ENCODE data around the gene HOXB6.

The HOXB6 gene

DNA sequence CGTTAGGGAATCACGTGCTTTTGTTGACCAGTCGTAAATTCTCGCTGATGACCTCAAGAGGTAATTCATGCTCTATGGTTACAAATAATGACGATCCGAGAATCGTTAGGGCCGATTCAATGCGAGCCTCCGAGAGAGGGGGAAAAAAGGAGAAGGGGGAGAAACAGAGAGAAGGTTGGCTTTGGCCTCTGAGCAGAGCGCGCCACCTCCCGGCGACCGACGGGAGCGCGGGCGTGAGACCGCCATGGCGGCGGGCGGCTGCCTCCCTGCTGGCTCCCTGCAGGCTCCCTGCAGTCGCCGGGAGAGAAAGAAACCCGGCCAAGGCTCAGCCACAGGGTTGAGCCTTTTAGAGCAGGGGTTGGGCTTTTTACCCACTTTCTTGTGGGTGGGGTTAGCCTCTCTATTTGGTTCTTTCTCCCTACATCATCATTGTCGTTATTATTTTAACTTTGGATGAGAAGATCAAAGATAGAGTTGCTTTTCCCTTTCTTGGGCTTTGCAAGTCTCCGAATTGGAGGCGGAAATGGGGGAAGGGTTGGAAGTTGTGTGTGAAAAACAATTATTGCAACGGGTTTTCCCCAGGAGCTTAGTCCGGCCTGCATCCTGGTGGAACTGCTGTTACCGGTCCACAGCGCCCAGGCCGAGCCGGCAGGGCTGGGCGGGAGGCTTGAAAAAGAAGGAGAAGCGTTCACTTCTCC lies 10.8 kb downstream of the HOXB6 start:
- no peaks in the 10 kb centered on the region for H3K9me3 Mint-ChIP-seq
- peak; percentile 76 for DNase-seq
- peak overlapping the region; percentile 31 for H3K27ac Mint-ChIP-seq
- H3K4me1 Mint-ChIP-seq, result peaks cover 43 to 71% of the 10 kb centered on the region in 2 donors
- peak; percentile 60 to 64 for ATAC-seq (replicated peaks)
- peaks cover 5 to 8% of the 10 kb centered on the region in 2 donors for H3K36me3 Mint-ChIP-seq
- peak overlapping the region; percentile 75 to 80 for H3K4me3 Mint-ChIP-seq
- peaks cover 89 to 98% of the 10 kb centered on the region in 2 donors for H3K27me3 Mint-ChIP-seq

DNA sequence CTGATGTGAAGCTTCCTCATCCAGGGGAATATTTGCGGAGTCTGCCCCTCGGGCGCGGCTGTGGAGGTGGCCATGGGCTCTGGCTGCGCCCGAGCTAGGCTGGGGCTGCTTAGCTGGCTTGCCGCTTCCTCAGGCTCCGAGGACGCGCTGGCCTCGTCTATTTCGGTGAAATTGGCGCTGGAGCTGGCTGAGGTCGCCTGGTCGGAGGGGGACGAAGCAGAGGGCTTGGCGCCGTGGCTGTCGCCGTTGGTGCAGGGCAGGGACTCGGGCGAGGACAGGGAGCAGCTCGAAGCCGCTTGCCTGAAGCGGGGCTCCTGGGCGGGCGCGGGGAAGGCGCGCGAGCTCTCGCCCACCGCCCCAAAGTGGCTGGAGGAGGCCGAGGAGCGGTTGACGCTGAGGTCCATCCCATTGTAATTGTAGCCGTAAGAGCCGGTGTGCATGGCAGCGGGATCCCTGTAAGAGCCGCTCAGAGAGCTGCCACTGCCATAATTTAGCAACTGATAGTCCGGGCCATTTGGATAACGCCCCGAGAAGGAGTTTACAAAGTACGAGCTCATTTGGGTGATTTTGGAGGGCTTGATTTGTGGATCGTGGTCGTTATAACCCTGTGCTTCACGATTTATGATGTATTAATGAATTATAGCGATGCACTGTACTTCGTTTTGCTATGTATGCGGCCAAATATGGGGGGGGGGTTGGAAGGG lies 11.5 kb downstream of the HOXB6 start, which contains the start of gene HOXB5:
Gene HOXB5 (minus strand): TSS at position 654 of the 704 bp plus-strand sequence. CDS start 97 bp downstream, at position 557.
- no peaks in the 10 kb centered on the region for H3K9me3 Mint-ChIP-seq
- H3K4me3 Mint-ChIP-seq, result peak within 1 kb of the TSS; percentile 75 to 80
- no peak for DNase-seq
- ATAC-seq (replicated peaks), result peak; percentile 27 to 38
- peaks cover 5 to 8% of the 10 kb centered on the region in 2 donors for H3K36me3 Mint-ChIP-seq
- H3K4me1 Mint-ChIP-seq, result peaks cover 41 to 64% of the 10 kb centered on the region in 2 donors
- H3K27ac Mint-ChIP-seq, result peak within 1 kb of the TSS; percentile 83
- H3K27me3 Mint-ChIP-seq, result peaks cover 88 to 98% of the 10 kb centered on the region in 2 donors

DNA sequence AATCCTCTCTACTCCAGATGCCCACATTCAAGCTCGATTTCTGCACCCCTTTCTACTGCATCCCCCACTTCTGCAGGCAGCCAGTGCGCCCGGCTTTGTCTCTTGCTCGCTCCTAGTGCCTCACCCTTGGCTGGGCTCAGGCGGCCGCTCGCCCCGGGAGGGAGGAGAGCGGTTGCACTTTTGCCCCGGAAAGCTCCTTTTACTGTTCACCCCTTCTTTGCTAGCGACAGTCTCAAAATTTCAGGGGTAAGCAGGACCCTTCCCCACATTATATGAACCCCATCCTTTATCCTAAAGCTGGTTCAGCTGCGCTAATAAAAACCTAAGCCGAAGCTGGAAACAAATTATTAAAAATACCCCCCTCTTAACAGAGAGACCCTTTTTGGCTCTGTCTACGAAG lies 12.2 kb downstream of the HOXB6 start:
- DNase-seq, result no peak
- peak; percentile 37 to 40 for ATAC-seq (replicated peaks)
- Mint-ChIP-seq H3K4me3 (peak overlapping the region; percentile 75 to 80), H3K9me3 (no peaks in the 10 kb centered on the region), H3K4me1 (peaks cover 36 to 57% of the 10 kb centered on the region in 2 donors), H3K27me3 (peaks cover 88 to 97% of the 10 kb centered on the region in 2 donors), H3K27ac (peak overlapping the region; percentile 75), H3K36me3 (peaks cover 5 to 8% of the 10 kb centered on the region in 2 donors)

DNA sequence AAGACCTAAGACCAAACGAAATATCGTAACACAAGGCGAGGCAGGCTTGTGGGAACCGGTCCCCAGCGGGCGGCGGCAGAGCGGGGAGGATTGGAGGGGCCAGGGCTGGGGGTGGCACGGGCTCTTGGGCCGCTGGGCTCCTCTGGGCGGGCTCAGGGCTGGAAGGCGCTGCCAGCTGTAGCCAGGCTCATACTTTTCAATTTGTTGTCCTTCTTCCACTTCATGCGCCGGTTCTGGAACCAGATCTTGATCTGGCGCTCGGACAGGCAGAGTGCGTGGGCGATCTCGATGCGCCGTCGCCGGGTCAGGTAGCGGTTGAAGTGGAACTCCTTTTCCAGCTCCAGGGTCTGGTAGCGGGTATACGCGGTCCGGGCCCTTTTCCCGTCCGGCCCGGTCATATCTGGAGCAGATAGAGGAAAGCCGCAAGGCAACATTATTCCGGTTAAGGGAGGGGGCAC lies 12.7 kb downstream of the HOXB6 start:
- ATAC-seq (replicated peaks), result no peak
- H3K4me3 Mint-ChIP-seq, result peak overlapping the region; percentile 75 to 80
- no peaks in the 10 kb centered on the region for H3K9me3 Mint-ChIP-seq
- DNase-seq, result no peak
- H3K27me3 Mint-ChIP-seq, result peaks cover 88 to 97% of the 10 kb centered on the region in 2 donors
- H3K27ac Mint-ChIP-seq, result no peak overlapping the region
- peaks cover 32 to 54% of the 10 kb centered on the region in 2 donors for H3K4me1 Mint-ChIP-seq
- peaks cover 5 to 8% of the 10 kb centered on the region in 2 donors for H3K36me3 Mint-ChIP-seq

DNA sequence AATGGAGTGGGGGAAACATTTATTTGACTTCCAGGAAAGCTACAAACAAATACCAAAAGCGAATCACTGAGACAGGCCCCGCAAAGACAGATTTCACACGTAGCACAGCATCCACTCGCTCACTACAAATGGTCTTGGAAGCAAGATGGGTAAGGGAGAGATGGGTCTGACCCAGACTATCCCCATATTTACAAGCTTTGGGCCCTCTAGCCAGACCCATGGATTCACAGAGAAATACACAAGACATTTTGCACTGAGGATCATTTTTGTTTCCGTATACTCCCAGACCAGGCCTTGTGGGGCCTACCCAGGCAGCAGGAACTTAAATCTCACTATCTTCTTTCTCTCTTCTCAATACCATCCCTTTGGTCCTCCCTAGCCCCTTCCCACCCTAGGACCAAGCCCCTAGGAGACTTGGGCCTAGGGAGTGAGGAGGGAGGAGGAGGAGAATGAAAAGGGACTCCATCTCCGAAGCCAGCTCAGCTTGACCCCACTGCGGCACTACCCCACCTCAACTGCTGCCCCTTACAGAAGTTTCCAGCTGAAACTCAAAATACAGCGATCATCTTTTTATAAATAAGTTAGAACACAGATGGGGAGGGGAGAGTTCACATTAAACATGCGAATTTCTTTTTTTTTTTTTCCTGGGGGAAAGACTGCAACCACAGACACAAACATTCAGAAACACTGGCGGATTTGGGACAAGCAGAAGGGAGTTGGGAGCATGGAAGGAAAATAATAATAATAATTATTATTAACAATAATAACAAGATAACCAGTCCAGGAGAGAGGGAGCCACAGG lies 13.3 kb downstream of the HOXB6 start:
- Mint-ChIP-seq H3K9me3 (no peaks in the 10 kb centered on the region), H3K4me3 (peak overlapping the region in 1 of 2 donors; percentile 75), H3K27me3 (peaks cover 88 to 97% of the 10 kb centered on the region in 2 donors), H3K27ac (no peak overlapping the region), H3K36me3 (peaks cover 5 to 7% of the 10 kb centered on the region in 2 donors), H3K4me1 (peaks cover 26 to 54% of the 10 kb centered on the region in 2 donors)
- no peak for DNase-seq
- ATAC-seq (replicated peaks), result no peak

DNA sequence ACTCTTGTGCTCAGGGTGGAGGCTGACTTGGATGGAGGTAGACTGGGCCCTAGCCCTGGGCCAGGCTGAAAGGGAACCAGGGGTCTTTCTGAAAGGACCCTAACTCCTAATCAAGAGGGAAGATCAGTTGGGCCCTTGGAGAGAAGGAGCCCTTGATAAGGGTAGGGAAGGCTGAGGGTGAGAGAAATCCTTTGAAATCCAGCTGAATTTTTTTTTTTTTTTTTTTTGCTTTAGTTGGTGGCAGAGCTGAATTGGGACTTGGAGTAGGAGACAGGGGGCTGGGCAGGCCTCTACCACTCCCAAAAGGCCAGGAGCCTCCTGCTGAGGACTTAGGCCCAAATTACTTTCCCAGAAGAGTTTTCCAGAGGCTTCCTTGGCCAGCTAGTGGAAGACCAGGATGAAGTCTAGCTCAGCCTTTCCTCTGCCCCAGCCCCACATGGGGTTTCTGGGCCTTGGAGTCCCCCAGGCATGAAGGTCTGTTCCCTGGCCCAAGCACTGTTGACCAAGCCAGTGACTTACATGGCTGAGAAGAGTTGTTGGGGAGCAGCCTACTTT lies 14.1 kb downstream of the HOXB6 start:
- DNase-seq, result no peak
- Mint-ChIP-seq H3K4me3 (no peak overlapping the region), H3K36me3 (peaks cover 4% of the 10 kb centered on the region in 2 donors), H3K27me3 (peaks cover 90 to 97% of the 10 kb centered on the region in 2 donors), H3K4me1 (peaks cover 29 to 54% of the 10 kb centered on the region in 2 donors), H3K27ac (peak overlapping the region; percentile 62), H3K9me3 (no peaks in the 10 kb centered on the region)
- no peak for ATAC-seq (replicated peaks)

DNA sequence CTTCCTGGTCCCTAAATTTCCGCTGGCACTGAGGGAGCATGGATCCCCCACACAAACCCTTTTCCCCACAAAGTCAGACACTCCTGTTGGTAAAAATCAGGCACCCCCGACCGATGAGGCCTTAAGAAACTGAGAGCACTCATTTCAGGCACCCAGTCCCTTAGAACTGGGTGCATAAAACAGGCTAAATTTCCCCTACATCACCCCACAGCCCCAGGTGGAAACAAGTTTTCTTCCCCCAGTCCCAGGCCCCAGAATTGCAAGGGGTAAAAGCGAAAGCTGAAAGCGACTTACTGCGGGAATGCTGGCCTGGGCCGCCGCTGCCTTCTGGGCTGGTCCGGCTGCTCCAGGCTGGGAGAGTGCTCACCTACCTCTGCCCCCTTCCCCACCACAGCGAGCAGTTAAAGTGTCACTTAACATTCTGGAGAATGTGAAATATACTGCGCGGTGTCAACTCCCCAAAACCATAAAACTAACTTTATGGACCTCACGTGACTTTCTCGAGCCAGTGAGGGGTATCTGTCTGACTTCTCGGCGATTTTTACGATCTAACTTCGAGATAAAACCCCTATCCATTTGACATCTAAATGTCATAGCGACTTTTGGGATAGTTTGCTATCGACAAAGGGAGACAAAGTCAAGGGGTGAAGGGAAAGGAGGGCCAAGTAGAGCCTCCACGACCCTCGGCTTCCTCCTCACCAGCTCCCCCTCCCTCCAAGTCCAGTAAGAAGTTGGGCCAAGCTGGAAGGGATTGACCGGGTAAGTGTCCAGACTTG lies 14.8 kb downstream of the HOXB6 start, which contains the start of gene HOXB3:
Gene HOXB3 (minus strand): TSS at position 411 of the 776 bp plus-strand sequence. CDS start 37,767 bp downstream, outside the sequence.
- no peak for DNase-seq
- peaks cover 35 to 61% of the 10 kb centered on the region in 2 donors for H3K4me1 Mint-ChIP-seq
- peak within 1 kb of the TSS; percentile 46 to 68 for H3K4me3 Mint-ChIP-seq
- H3K27ac Mint-ChIP-seq, result peak within 1 kb of the TSS; percentile 62
- ATAC-seq (replicated peaks), result no peak
- H3K36me3 Mint-ChIP-seq, result peaks cover 4% of the 10 kb centered on the region in 2 donors
- H3K9me3 Mint-ChIP-seq, result no peaks in the 10 kb centered on the region
- peaks cover 90 to 97% of the 10 kb centered on the region in 2 donors for H3K27me3 Mint-ChIP-seq

DNA sequence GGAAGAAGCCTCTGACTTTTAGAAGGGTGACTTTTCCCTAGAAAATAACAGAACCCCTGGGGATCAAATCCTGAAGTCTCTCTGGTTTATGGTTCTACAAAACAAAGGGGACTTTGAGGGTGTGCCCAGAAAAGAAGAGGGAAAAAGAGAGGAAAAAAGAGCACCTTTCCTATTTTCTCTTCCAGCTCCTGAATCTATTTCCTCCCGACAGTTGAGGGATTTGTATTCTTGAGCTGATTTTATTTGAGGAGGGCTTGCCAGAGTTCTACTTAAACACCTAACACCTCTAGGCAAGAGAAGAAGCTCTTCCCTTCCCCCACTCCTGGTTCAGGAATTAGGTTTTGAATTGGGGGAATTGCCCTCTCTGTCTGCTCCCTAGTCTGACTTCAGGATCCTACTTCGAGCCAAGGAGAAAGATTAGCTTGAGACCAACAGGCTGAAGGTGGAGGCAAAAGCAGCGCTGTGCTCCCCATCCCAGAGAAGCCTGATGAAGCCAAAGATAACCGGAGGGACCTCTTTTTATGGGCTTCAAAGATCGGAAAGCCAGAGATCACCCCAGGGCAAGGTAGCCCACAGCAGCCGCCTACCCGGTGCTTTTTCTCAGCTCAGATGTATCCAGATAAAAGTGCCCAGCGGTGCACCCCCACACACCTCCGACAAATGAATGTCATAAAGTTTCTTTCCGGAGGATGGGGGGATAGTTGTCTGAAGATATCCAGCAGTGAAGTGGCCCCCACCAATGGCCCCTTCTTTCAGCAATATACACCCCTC lies 15.5 kb downstream of the HOXB6 start:
- Mint-ChIP-seq H3K36me3 (peaks cover 4% of the 10 kb centered on the region in 2 donors), H3K27ac (no peak overlapping the region), H3K9me3 (no peaks in the 10 kb centered on the region), H3K27me3 (peaks cover 95 to 99% of the 10 kb centered on the region in 2 donors), H3K4me1 (peaks cover 38 to 65% of the 10 kb centered on the region in 2 donors), H3K4me3 (peak overlapping the region; percentile 46 to 68)
- no peak for ATAC-seq (replicated peaks)
- DNase-seq, result no peak

DNA sequence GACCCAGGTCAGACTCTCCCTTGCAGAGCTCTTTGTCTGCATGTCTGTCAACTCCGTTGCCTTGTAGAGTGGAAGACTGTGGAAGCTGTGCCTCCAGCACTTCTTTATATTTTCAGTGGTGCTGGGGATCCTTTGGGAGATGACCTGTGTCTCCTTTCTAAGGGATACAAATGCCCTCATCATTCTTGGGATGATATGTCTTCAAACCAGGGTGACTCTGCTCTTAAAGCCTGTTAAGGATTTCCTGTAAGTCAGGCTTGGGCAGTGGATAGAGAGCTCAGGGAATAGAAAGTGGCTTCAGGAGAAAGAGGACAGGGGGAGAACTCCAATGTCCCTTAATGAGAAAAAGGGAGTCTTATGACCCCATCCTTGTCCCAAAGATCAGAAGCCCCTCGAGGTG lies 16.3 kb downstream of the HOXB6 start:
- no peak overlapping the region for H3K4me3 Mint-ChIP-seq
- ATAC-seq (replicated peaks), result no peak
- H3K4me1 Mint-ChIP-seq, result peaks cover 38 to 59% of the 10 kb centered on the region in 2 donors
- peaks cover 95 to 99% of the 10 kb centered on the region in 2 donors for H3K27me3 Mint-ChIP-seq
- no peak overlapping the region for H3K27ac Mint-ChIP-seq
- peaks cover 4% of the 10 kb centered on the region in 2 donors for H3K36me3 Mint-ChIP-seq
- no peak for DNase-seq
- no peaks in the 10 kb centered on the region for H3K9me3 Mint-ChIP-seq

DNA sequence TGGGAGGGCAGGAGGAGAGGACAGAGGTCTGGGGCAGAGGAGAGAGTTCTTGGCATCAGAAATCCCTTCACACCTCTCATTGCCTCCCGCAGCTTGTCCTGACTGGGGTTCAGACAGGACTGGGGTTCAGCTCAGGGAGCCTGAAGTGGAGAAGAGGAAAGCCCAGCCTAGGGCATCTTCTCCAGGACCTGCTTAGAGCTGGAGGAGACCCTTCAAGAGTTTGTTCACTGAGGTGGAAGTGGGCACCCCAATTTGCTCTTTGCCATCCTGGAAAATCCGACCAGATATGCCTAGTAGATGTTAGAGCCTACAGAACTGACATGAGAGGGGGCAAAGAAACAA lies 16.7 kb downstream of the HOXB6 start:
- DNase-seq, result no peak
- H3K4me1 Mint-ChIP-seq, result peaks cover 34 to 55% of the 10 kb centered on the region in 2 donors
- H3K36me3 Mint-ChIP-seq, result peaks cover 4% of the 10 kb centered on the region in 2 donors
- no peaks in the 10 kb centered on the region for H3K9me3 Mint-ChIP-seq
- H3K27ac Mint-ChIP-seq, result no peak overlapping the region
- no peak for ATAC-seq (replicated peaks)
- H3K27me3 Mint-ChIP-seq, result peaks cover 95 to 99% of the 10 kb centered on the region in 2 donors
- H3K4me3 Mint-ChIP-seq, result no peak overlapping the region

DNA sequence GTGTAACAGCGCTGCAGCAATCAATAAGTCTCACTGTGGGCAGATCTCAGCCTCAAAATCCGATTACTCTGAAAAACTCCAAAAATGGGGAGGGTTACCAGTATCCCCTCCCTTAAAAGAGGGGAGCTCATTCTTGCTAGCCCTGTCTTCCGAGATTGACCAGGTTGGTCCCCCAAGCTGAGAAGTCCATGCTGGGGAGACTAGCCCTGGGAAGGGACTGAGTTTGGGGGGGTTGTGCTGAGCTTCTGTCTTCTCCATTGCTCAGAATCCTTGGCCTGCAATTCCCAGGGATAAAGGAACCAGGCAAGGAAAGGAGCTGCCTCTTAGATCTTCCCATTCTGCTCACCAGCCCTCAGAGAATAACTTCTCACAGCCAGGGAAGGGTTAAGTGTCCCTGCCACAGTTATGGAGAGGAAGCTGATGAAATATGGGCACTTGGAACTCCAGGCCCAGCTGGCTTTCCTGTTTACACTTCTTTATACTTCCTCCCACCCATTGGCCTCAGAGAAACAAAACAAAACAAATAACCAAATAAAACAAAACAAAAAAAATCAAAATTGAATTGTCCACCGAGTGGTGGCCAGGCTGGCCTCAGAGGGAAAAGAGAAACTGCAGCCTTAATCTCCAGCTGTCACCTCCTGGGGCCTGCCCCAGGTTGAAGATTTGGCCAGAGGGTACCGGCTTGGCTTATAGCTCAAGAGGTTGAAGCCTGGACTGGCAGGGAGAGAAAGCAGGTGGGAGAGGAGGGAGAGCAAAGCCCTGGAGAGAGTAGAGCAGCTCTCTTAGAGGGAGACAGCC lies 17.3 kb downstream of the HOXB6 start:
- Mint-ChIP-seq H3K4me3 (no peak overlapping the region), H3K4me1 (peaks cover 31 to 55% of the 10 kb centered on the region in 2 donors), H3K27ac (no peak overlapping the region), H3K9me3 (no peaks in the 10 kb centered on the region), H3K27me3 (peaks cover 97 to 99% of the 10 kb centered on the region in 2 donors), H3K36me3 (peaks cover 4% of the 10 kb centered on the region in 2 donors)
- ATAC-seq (replicated peaks) (no peak), DNase-seq (no peak)

Measured in stimulated activated naive B cell treated with anti-CD40 and anti-IgM and Interleukin-4, amounts not matched to agents 10 μg/mL and 1 μg/mL and 100 μg/mL, for 72 hours (primary cell).